ENCODE results near the gene INSM1. TPM values are rescaled to one million over a fixed set of nuclear protein-coding genes. Genes with fewer than 3 reads are reported as not detected.

INSM1 gene
- total and polyA plus RNA-seq, 2 experiments from 2014 or later: 1.7 to 2.3 TPM

- 58% methylated on average over 17 of the region's 17 CpGs for WGBS (ENCODE audit: low lambda C conversion rate, missing lambda C conversion rate)
- no peaks in the 10 kb centered on the region for H4K20me1 ChIP-seq (ENCODE audit: insufficient read depth, poor library complexity, severe bottlenecking)
- peaks cover 8% of the 10 kb centered on the region for H3K4me1 ChIP-seq (ENCODE audit: insufficient read depth)
- TF ChIP-seq EZH2phosphoT487 (IDR thresholded peaks at IDR 0.05; ENCODE audit: low read depth, severe bottlenecking, unreplicated experiment): no peak
- no peak for TF ChIP-seq EZH2 (IDR thresholded peaks at IDR 0.05; ENCODE audit: borderline replicate concordance)
- no peak for TF ChIP-seq CTCF (IDR thresholded peaks at IDR 0.05; ENCODE audit: poor library complexity)
- peaks cover 79% of the 10 kb centered on the region for H3K27me3 ChIP-seq
- no peaks in the 10 kb centered on the region for H3K9me2 ChIP-seq (replicated peaks; ENCODE audit: insufficient read depth)
- no peaks in the 10 kb centered on the region for H3K79me2 ChIP-seq
- H3K9me3 ChIP-seq (ENCODE audit: low read depth): no peaks in the 10 kb centered on the region
- H3K4me3 ChIP-seq: no peak overlapping the region
- H3K4me2 ChIP-seq: no peak overlapping the region
- H3K36me3 ChIP-seq (replicated peaks; ENCODE audit: insufficient read depth, low read depth): no peaks in the 10 kb centered on the region
- no peak overlapping the region for H3K27ac ChIP-seq
- no peak for DNase-seq (ENCODE audit: low spot score)
- no peak overlapping the region for H2AFZ ChIP-seq
Observed at GRCh38 chr20:20373091-20373571, 5.2 kb downstream of the INSM1 start.

DNA sequence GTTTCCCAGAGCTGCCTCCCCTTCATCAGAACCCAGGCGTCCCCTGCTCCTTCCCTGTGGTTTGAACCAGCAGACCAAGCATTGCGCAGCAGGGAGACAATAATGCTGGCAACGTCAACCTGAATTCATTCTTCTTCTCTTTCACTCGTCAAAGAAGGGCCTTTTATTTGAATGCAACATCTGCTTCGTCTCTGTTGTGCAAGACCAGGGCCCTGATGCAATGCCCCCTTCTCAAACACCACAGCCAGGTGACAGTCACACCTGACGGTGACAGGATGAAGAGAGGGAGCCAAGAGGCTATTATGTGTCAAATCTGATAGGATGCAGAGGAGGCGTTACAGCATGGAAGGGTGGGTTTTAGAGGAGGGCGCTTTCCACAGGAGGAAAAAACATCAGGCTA, 8.0 kb downstream of the INSM1 start:
- 69% methylated on average over 8 of the region's 8 CpGs for WGBS (ENCODE audit: low lambda C conversion rate, missing lambda C conversion rate)
- DNase-seq (ENCODE audit: low spot score): no peak
- H3K4me3 ChIP-seq: no peak overlapping the region
- TF ChIP-seq CTCF (IDR thresholded peaks at IDR 0.05; ENCODE audit: poor library complexity) (no peak), EZH2phosphoT487 (IDR thresholded peaks at IDR 0.05; ENCODE audit: low read depth, severe bottlenecking, unreplicated experiment) (no peak), EZH2 (IDR thresholded peaks at IDR 0.05; ENCODE audit: borderline replicate concordance) (no peak)
- H3K4me2 ChIP-seq: no peak overlapping the region
- no peaks in the 10 kb centered on the region for H3K4me1 ChIP-seq (ENCODE audit: insufficient read depth)
- H3K27ac ChIP-seq: no peak overlapping the region
- H2AFZ ChIP-seq: no peak overlapping the region
- H3K27me3 ChIP-seq: peaks cover 57% of the 10 kb centered on the region
- H4K20me1 ChIP-seq (ENCODE audit: insufficient read depth, poor library complexity, severe bottlenecking): no peaks in the 10 kb centered on the region
- H3K79me2 ChIP-seq: no peaks in the 10 kb centered on the region
- no peaks in the 10 kb centered on the region for H3K36me3 ChIP-seq (replicated peaks; ENCODE audit: insufficient read depth, low read depth)
- no peaks in the 10 kb centered on the region for H3K9me3 ChIP-seq (ENCODE audit: low read depth)
- H3K9me2 ChIP-seq (replicated peaks; ENCODE audit: insufficient read depth): no peaks in the 10 kb centered on the region

- no peak for TF ChIP-seq CTCF (IDR thresholded peaks at IDR 0.05; ENCODE audit: poor library complexity)
- no peak for TF ChIP-seq EZH2 (IDR thresholded peaks at IDR 0.05; ENCODE audit: borderline replicate concordance)
- no peak for TF ChIP-seq EZH2phosphoT487 (IDR thresholded peaks at IDR 0.05; ENCODE audit: low read depth, severe bottlenecking, unreplicated experiment)
- no peak overlapping the region for H3K4me2 ChIP-seq
- no peak overlapping the region for H3K27ac ChIP-seq
- 85% methylated on average over 9 of the region's 9 CpGs for WGBS (ENCODE audit: low lambda C conversion rate, missing lambda C conversion rate)
- H3K79me2 ChIP-seq: no peaks in the 10 kb centered on the region
- H3K4me3 ChIP-seq: no peak overlapping the region
- no peaks in the 10 kb centered on the region for H3K9me2 ChIP-seq (replicated peaks; ENCODE audit: insufficient read depth)
- H2AFZ ChIP-seq: no peak overlapping the region
- no peak for DNase-seq (ENCODE audit: low spot score)
- H3K9me3 ChIP-seq (ENCODE audit: low read depth): no peaks in the 10 kb centered on the region
- no peaks in the 10 kb centered on the region for H3K36me3 ChIP-seq (replicated peaks; ENCODE audit: insufficient read depth, low read depth)
- no peaks in the 10 kb centered on the region for H4K20me1 ChIP-seq (ENCODE audit: insufficient read depth, poor library complexity, severe bottlenecking)
- H3K27me3 ChIP-seq: no peaks in the 10 kb centered on the region
- no peaks in the 10 kb centered on the region for H3K4me1 ChIP-seq (ENCODE audit: insufficient read depth)
Observed at GRCh38 chr20:20386192-20386591, 18.3 kb downstream of the INSM1 start.

DNA sequence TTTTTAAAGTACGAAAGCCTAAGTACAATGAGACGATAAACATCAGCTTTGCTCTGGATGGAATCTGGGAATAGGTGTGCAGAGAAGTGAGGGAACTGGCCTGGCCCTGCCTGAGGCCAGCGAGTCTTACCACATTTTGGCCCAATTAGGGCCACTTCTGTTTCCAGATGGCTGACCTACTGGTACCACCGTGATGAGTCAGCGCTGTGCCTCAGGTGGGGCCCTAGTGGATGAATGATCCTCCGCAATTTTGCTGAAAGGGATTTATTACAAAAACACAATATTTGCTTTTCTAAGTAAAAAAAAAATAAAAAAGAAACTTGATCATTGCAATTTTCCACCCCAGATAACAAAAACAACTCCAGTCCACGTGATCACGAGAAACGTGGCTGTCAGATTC, 22.5 kb downstream of the INSM1 start:
- no peak overlapping the region for H2AFZ ChIP-seq
- WGBS (ENCODE audit: low lambda C conversion rate, missing lambda C conversion rate): 94% methylated on average over 9 of the region's 9 CpGs

More for the DNA sequence above, 22.5 kb downstream of the INSM1 start:
- no peak overlapping the region for H3K4me3 ChIP-seq
- no peaks in the 10 kb centered on the region for H4K20me1 ChIP-seq (ENCODE audit: insufficient read depth, poor library complexity, severe bottlenecking)
- no peaks in the 10 kb centered on the region for H3K36me3 ChIP-seq (replicated peaks; ENCODE audit: insufficient read depth, low read depth)
- H3K27me3 ChIP-seq: no peaks in the 10 kb centered on the region
- H3K4me2 ChIP-seq: no peak overlapping the region
- no peak overlapping the region for H3K27ac ChIP-seq
- H3K79me2 ChIP-seq: no peaks in the 10 kb centered on the region
- no peak for DNase-seq (ENCODE audit: low spot score)
- H3K9me2 ChIP-seq (replicated peaks; ENCODE audit: insufficient read depth): no peaks in the 10 kb centered on the region
- H3K9me3 ChIP-seq (ENCODE audit: low read depth): no peaks in the 10 kb centered on the region
- no peak for TF ChIP-seq CTCF (IDR thresholded peaks at IDR 0.05; ENCODE audit: poor library complexity)
- TF ChIP-seq EZH2 (IDR thresholded peaks at IDR 0.05; ENCODE audit: borderline replicate concordance): no peak
- no peak for TF ChIP-seq EZH2phosphoT487 (IDR thresholded peaks at IDR 0.05; ENCODE audit: low read depth, severe bottlenecking, unreplicated experiment)
- no peaks in the 10 kb centered on the region for H3K4me1 ChIP-seq (ENCODE audit: insufficient read depth)

All from hepatocyte (in vitro differentiated cells).